K562 (cell line): Measurements from ENCODE around the gene TCEA3. TPM values are rescaled to one million over a fixed set of nuclear protein-coding genes. Genes with fewer than 3 reads are reported as not detected.
A peak's percentile ranks its signal among the peaks of the same experiment; 100 is the strongest.

Experiments used
- GTF2A2 ChIP-seq: IDR thresholded peaks from 2 replicates; pipeline ENCODE4 v1.6.1; 2016; ENCODE audit warnings: mild to moderate bottlenecking, missing genetic modification characterization, missing compliant biosample characterization
- TOE1 ChIP-seq, 2 experiments: fragments of 450-650 bp in 1 of 2; sonication (generic) in 1 of 2; formaldehyde crosslinking in 1 of 2; IDR thresholded peaks; 2 replicates each; pipeline versions ENCODE4 v1.7.1 to v1.8.0; 2016 to 2022; ENCODE audit warnings: borderline replicate concordance in 2 of 2, mild to moderate bottlenecking in 2 of 2, antibody characterized with exemption in 1 of 2, inconsistent platforms in 1 of 2, low read depth in 1 of 2, missing genetic modification reagents in 1 of 2, moderate library complexity in 1 of 2
- ZBED1 ChIP-seq: IDR thresholded peaks from 2 replicates; pipeline ENCODE4 v1.6.1; 2014
- ZNF830 ChIP-seq: fragments of 250-450 bp; sonication (Bioruptor Pico); IDR thresholded peaks from 2 replicates; pipeline ENCODE4 v1.5.0; 2021; ENCODE audit warnings: mild to moderate bottlenecking
- polyA plus RNA-seq, 8 experiments: library from polyadenylated mRNA; depleted of rRNA in 4 of 8; stranded (reverse) in 5 of 8; unstranded in 3 of 8; fragments of >200 nt; fragmentation: Nextera tagmentation in 2 of 8; fragmentation: Illumina TruSeq in 1 of 8; extraction: Ambion mirVana in 2 of 8; extraction: Trizol in 1 of 8; gene quantifications; 2 replicates each; pipeline versions ENCODE4 v1.2.1 to v1.2.3, GENCODE V29; 2011 to 2014; ENCODE audit warnings: inconsistent platforms in 1 of 8, missing spikeins in 1 of 8
- total RNA-seq, 7 experiments: library from RNA; depleted of rRNA in 6 of 7; stranded (reverse); fragments of >200 nt in 6 of 7; fragmentation: Illumina TruSeq in 2 of 7; extraction: Trizol in 2 of 7; gene quantifications; 2 replicates each; pipeline versions ENCODE4 v1.2.1 to v1.2.3, GENCODE V29; 2011 to 2021; ENCODE audit warnings: low replicate concordance in 1 of 7
- TF ChIP-seq, protein P1 (sequence below): fragments of 450-650 bp; IDR thresholded peaks from 2 replicates; pipeline ENCODE4 v1.6.1; 2016; ENCODE audit warnings: low read depth
- TF ChIP-seq, protein P2 (sequence below): sonication (generic); formaldehyde crosslinking; IDR thresholded peaks from 2 replicates; pipeline ENCODE4 v1.8.0; 2022; ENCODE audit warnings: mild to moderate bottlenecking, missing genetic modification reagents, borderline replicate concordance
- TF ChIP-seq, protein P3 (sequence below): sonication (generic); formaldehyde crosslinking; IDR thresholded peaks from 2 replicates; pipeline ENCODE4 v1.8.0; 2022; ENCODE audit warnings: missing genetic modification reagents, mild to moderate bottlenecking, borderline replicate concordance
- TF ChIP-seq, protein P4 (sequence below): sonication (generic); formaldehyde crosslinking; IDR thresholded peaks from 2 replicates; pipeline ENCODE4 v1.8.0; 2022; ENCODE audit warnings: mild to moderate bottlenecking, low read depth, missing genetic modification reagents

TCEA3 gene
- total and polyA plus RNA-seq, 9 of the 15 experiments (the other 6 are each of a cell fraction or from before 2014, with no cell fraction given): 0.03 to 0.55 (median 0.36) TPM

DNA sequence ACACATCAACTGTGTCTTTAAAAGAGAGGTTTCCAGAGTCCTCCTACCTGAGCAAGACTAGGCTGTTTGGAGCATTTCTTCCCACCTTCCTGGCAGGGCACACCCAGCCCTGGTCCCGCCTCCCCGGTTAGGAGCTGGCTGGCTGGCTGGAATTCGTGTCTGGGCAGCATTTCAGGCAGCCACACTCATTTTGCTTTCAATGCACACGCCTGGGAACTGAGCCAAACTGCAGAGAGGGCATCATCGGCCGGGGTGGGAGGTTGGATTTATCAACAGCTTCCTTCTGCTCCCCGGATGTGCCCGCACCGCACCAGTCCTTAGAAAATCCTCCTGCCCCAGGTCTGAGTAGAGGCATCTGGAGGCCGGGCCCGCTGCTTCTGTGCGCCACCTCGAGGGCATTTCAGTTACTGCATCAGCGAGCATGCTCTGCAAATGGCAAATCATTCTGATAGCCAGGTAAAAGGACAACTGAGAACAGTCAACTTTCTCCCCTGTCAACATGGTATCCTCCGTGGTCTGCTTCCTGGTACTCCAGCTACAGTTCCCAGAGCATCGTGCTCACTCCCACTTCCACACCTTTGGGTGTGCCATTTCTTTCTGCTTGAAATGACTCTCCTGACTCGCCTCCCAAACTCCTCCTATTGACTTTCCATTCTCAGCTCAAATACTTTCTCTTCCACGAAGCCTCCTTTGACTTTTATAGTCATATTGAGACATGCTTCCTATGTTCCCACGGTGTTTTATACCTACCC lies 20.6 kb downstream of the TCEA3 start (continued):
- TF ChIP-seq, protein P1, sequence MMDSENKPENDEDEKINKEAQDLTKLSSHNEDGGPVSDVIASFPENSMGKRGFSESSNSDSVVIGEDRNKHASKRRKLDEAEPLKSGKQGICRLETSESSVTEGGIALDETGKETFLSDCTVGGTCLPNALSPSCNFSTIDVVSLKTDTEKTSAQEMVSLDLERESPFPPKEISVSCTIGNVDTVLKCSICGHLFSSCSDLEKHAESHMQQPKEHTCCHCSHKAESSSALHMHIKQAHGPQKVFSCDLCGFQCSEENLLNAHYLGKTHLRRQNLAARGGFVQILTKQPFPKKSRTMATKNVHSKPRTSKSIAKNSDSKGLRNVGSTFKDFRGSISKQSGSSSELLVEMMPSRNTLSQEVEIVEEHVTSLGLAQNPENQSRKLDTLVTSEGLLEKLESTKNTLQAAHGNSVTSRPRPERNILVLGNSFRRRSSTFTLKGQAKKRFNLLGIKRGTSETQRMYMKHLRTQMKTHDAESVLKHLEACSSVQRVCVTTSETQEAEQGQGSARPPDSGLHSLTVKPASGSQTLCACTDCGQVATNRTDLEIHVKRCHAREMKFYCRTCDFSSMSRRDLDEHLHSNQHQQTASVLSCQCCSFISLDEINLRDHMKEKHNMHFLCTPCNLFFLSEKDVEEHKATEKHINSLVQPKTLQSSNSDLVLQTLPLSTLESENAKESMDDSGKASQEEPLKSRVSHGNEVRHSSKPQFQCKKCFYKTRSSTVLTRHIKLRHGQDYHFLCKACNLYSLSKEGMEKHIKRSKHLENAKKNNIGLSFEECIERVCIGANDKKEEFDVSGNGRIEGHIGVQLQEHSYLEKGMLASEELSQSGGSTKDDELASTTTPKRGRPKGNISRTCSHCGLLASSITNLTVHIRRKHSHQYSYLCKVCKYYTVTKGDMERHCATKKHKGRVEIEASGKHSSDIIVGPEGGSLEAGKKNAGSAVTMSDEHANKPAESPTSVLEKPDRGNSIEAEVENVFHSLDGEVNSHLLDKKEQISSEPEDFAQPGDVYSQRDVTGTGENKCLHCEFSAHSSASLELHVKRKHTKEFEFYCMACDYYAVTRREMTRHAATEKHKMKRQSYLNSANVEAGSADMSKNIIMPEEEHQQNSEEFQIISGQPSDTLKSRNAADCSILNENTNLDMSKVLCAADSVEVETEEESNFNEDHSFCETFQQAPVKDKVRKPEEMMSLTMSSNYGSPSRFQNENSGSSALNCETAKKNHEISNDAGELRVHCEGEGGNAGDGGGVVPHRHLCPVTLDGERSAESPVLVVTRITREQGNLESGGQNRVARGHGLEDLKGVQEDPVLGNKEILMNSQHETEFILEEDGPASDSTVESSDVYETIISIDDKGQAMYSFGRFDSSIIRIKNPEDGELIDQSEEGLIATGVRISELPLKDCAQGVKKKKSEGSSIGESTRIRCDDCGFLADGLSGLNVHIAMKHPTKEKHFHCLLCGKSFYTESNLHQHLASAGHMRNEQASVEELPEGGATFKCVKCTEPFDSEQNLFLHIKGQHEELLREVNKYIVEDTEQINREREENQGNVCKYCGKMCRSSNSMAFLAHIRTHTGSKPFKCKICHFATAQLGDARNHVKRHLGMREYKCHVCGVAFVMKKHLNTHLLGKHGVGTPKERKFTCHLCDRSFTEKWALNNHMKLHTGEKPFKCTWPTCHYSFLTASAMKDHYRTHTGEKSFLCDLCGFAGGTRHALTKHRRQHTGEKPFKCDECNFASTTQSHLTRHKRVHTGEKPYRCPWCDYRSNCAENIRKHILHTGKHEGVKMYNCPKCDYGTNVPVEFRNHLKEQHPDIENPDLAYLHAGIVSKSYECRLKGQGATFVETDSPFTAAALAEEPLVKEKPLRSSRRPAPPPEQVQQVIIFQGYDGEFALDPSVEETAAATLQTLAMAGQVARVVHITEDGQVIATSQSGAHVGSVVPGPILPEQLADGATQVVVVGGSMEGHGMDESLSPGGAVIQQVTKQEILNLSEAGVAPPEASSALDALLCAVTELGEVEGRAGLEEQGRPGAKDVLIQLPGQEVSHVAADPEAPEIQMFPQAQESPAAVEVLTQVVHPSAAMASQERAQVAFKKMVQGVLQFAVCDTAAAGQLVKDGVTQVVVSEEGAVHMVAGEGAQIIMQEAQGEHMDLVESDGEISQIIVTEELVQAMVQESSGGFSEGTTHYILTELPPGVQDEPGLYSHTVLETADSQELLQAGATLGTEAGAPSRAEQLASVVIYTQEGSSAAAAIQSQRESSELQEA: no peak
- 0 out of 2 replicates have a peak, but pooled peaks have one; percentile 29 for TF ChIP-seq ZBED1
- TF ChIP-seq, protein P2, sequence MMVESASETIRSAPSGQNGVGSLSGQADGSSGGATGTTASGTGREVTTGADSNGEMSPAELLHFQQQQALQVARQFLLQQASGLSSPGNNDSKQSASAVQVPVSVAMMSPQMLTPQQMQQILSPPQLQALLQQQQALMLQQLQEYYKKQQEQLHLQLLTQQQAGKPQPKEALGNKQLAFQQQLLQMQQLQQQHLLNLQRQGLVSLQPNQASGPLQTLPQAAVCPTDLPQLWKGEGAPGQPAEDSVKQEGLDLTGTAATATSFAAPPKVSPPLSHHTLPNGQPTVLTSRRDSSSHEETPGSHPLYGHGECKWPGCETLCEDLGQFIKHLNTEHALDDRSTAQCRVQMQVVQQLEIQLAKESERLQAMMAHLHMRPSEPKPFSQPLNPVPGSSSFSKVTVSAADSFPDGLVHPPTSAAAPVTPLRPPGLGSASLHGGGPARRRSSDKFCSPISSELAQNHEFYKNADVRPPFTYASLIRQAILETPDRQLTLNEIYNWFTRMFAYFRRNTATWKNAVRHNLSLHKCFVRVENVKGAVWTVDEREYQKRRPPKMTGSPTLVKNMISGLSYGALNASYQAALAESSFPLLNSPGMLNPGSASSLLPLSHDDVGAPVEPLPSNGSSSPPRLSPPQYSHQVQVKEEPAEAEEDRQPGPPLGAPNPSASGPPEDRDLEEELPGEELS (CRISPR knock-in tag): 0 out of 2 replicates have a peak, but pooled peaks have one; percentile 48
- TF ChIP-seq, protein P3, sequence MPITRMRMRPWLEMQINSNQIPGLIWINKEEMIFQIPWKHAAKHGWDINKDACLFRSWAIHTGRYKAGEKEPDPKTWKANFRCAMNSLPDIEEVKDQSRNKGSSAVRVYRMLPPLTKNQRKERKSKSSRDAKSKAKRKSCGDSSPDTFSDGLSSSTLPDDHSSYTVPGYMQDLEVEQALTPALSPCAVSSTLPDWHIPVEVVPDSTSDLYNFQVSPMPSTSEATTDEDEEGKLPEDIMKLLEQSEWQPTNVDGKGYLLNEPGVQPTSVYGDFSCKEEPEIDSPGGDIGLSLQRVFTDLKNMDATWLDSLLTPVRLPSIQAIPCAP (CRISPR knock-in tag): no peak
- no peak for TF ChIP-seq ZNF830 (CRISPR knock-in tag)
- no peak for TF ChIP-seq GTF2A2 (tag)
- TF ChIP-seq TOE1 (IDR thresholded peaks at IDR 0.05; ENCODE audit: borderline replicate concordance): peak; percentile 62; the same call in 1 of the 2 replicates
- no peak for TF ChIP-seq TOE1 (CRISPR knock-in tag; IDR thresholded peaks at IDR 0.05; ENCODE audit: borderline replicate concordance, low read depth)
- TF ChIP-seq, protein P4, sequence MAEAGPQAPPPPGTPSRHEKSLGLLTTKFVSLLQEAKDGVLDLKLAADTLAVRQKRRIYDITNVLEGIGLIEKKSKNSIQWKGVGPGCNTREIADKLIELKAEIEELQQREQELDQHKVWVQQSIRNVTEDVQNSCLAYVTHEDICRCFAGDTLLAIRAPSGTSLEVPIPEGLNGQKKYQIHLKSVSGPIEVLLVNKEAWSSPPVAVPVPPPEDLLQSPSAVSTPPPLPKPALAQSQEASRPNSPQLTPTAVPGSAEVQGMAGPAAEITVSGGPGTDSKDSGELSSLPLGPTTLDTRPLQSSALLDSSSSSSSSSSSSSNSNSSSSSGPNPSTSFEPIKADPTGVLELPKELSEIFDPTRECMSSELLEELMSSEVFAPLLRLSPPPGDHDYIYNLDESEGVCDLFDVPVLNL (CRISPR knock-in tag): no peak
